Measurements from ENCODE around the gene LHFPL5.

LHFPL5 gene

DNA sequence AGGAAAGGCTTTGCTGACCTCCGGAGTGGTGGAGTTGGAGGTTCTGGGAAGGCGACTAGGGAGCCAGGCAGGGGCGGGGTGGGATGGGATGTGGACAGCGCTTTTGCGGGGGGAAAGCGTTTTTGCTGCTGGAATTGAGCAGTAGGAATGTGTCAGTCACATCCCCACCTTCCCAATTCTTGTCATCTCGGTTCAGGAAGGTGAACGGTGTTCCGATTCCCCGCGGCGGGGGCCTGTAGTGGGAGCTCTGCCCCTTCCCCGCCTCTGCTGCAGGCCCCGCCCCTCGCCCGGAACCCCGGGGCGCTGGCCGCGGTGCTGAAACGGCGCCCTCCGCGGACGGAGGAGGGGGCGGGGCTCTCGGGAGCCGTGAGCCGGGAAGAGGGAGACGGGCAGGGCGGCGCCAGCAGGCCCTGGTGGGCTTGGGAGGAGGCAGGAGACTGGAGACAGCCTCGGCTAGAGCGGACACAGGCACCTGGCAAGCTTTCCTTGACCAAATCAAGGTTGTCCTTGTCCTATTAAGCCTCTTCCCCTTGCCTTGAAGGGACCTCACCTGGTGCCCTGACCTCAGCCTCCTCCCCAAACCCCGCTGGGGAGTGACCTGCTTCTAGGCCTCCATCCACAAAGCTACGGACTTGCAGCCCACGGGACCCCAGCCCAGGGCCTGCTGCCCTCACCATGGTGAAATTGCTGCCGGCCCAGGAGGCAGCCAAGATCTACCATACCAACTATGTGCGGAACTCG, at the start of gene LHFPL5:
Gene LHFPL5, plus strand, starts transcription at position 357 of the 741 bp plus-strand sequence. Its CDS starts 319 bp downstream, at position 676.
- peak; percentile 18 for DNase-seq (ENCODE audit: low read depth)

DNA sequence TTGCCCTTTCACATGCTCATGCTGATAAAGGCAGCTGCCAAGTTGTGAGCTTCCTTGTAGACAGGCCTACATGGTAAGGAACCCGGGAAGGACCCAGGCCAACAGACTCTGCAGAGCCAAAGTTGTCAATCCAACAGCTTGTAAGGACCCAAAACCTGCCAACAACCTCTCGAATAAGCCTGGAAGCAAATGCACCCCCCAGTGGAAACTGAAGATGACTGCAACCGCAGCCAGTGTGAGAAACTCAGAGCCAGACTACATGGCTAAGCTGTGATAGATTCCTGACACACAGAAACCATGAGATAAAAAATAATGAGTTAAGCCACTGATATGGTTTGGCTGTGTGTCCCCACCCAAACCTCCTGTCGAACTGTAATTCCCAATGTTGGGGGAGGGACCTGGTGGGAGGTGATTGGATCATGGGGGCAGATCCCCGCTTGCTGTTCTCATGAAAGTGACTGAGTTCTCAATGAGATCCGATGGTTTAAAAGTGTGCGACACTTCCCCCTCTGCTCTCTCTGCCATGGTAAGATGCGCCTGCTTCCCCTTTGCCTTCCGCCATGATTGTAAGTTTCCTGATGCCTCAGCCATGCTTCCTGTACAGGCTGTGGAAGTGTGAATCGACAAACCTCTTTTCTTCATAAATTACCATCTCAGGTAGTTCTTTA, 47.6 kb upstream of the LHFPL5 start:
- DNase-seq (ENCODE audit: low read depth) = no peak

DNA sequence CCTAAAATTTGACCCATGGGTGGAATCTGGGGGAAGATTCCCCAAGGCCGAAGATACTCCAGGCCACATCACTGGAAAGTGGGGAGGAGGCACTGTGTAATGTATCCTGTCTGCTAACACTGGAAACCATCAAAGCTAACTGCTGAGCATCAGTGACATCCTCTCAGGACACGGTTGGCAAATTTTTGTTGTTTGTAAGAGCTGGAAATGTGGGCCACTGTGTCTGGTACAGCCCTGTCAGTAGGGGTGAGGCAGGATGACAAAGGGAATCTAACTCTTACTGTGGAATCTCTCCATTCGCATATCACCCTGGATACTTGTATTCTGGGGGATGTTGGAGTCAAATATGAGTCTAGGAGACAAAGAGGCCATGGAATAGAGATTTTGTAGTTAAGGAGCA, 45.7 kb upstream of the LHFPL5 start:
- no peak for DNase-seq (ENCODE audit: low read depth)

DNA sequence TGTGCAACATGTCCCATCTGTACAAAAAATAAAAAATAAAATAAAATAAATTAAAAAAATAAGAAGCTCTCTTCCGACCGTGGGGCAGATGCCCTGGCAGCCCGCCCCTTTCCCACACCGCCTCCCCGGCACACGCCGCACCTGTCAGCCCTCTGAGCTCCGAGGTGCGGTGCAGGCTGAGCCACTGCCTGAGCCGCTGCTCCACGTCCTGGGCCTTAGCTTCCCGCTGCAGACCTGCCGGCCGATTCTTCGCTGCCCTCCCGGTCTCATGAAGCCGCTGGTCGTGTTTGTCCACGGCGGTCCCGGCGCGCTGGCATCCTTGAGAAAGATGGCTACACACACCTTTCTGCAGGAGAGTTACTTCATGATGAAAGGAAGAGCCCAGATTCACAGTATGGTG, 39.4 kb upstream of the LHFPL5 start:
- DNase-seq (ENCODE audit: low read depth) = no peak

DNA sequence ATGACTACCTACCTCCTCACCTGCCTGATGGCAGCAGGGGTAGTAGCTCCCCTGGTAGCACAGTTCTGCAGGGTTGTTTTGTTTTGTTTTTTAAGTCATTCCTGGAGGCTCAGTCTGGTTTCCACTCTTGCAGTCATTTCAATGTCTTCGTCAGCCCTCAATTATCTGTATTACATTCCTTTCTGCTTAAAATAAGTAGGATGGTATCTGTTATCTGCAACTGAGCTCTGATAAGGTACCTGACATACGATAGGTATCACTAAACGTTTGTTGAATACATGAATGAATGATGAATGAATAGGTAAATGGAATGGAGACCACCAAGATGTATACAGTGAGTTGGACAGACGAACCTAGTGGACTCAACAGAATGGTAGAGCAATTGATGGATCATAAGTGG, 35.9 kb upstream of the LHFPL5 start:
- DNase-seq (ENCODE audit: low read depth) = no peak

DNA sequence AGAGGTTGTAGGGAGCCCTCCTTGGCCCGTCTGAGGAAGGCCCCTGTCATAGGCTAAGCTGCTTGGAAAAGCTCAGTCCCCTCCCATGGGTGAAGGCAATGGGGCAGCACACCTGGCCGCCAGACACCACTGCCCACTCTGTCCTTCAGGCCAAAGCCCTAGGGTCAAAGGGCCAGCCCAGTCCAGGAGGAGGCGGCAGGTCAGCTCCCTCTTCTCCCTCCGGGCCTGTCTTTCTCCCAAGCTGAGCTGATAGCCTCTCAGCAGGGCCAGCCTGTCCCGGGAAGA, 33.9 kb upstream of the LHFPL5 start:
- DNase-seq (ENCODE audit: low read depth) = no peak

DNA sequence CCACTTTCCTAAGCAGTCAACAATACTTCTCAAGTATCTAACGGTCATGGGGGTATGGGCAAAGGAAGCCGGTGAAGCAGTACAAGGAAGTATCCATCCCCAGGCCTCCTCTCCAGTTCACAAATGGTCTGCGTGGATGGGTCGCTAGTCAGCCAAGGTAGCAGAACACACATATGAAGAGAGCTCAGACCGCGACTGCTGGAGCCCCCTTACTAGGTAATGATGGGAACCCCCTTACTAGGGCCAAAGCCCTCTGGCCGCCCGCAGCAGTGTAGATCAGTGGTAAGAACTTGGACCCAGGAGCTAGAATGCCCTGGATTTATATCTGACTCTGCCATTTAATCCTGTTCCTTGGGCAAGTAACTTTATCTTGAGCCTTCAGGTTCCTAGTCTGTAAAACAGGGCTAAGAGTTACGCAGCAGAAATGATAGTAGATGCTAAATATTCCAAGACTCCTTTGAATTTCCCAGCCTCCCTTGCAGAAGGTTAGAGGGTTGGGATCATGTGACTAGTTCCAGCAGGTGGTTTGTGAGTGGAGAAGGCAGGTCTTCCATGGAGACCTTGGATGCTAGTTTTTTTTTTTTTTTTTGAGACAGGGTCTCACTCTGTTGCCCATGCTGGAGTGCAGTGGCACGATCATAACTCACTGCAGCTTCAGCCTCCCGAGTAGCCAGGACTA, 30.9 kb upstream of the LHFPL5 start:
- no peak for DNase-seq (ENCODE audit: low read depth)

DNA sequence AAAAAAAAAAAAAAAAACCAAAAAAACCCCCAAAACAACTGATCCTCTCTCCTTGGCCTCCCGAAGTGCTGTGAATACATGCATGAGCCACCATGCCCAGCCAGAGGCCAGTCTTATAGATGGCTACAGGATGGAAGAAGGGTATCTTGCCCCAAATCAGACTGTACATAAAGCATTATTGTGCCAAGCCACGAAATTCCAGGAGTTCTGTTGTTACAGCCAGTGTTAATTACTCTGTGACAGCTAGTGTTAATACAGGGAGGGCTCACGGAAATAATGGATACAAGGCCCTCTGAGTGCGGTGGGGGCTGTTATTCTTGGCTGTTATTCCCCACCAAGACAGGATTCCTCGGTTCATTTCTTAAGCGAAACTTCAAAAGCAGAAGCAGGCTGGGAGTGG, 30.1 kb upstream of the LHFPL5 start:
- DNase-seq (ENCODE audit: low read depth) = no peak

DNA sequence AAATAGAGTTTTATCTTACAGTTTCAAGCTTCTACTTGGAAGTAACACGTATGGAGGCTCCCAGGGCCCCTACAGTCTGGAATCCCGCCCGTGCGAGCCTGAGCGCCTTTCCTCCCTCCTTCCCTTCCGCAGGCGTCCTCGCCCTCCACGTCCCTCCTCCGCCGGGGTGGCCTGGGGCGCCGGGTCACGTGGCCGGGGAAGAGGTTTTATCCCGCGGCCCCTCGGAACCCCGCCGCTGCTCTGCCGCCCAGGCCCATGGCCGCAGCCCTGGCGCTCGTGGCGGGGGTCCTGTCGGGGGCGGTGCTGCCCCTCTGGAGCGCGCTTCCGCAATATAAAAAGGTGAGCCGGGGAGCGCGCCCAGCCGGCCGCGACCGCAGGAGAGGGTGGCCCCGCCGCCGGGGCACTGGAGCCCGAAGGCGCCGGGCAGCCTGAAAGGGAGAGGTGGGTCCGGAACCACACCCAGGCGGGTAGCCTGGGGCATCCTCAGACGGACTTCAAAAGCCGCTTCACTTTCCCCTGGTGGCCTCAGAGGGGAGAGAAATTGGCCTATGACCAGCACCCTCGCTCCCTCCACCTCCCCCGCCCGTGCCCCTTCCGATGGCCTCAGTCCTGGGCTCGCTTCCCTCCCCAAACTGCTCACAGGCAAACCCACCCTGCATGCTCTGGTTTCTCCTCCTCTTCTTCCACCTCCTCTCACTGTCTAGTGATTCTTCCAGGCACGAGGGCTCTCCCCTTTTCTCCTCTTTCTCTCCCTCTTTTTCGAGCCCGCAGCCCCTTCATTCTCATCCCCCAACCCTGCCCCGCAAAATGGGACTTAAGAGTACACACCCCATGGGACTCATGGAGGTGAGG, 28.6 kb upstream of the LHFPL5 start, which contains the start of gene CLPSL2:
Gene CLPSL2, plus strand, starts transcription at position 235 of the 852 bp plus-strand sequence. Its CDS starts 21 bp downstream, at position 256.
- DNase-seq (ENCODE audit: low read depth) = no peak

DNA sequence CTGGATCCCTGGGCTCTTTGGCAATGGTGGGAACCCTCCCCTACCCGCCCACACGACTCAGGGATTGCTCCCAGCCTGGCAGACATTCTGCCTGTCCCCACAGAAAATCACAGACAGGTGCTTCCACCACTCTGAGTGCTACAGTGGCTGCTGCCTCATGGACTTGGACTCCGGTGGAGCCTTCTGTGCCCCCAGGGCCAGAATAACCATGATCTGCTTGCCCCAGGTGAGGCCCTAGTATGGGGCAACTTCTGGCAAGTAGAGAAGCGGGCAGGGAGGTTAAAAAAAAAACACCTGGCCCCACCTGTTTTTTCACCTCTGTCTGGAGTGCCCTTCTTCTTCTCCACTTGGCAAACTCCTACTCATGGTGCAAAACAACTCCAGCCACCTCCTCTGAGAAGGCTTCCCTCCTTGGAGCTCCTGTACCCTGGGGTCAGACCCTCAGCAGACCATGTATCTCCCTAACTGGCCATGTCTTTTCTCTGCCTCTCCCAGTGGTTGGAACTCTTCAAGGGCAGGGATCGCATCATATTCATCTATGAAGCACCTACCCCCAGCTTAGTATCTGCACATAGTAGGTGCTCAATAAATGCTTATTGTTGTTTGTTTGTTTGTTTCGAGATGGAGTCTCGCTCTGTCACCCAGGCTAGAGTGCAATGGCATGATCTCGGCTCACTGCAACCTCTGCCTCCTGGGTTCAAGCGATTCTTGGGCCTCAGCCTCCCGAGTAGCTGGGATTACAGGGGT, 27.6 kb upstream of the LHFPL5 start:
- DNase-seq (ENCODE audit: low read depth) = no peak

DNA sequence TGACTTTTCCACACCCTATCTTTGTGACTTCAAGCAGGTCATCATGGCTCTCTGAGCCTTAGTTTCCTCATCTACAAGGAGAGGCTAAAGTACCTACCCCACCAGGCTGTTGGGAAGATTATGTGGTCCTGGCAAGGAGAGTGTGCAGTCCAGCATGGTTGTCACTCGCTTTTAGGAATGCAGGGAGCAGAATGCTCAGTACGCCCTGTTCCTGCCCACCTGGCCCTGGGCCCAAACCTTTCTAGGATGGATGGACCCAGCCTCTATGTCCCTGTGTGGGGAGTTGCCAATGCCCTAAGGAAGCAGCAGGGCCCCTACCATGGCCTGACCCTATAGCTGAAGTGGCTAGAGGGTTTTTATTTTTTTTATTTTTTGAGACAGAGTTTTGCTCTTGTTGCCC, 26.7 kb upstream of the LHFPL5 start:
- no peak for DNase-seq (ENCODE audit: low read depth)

DNA sequence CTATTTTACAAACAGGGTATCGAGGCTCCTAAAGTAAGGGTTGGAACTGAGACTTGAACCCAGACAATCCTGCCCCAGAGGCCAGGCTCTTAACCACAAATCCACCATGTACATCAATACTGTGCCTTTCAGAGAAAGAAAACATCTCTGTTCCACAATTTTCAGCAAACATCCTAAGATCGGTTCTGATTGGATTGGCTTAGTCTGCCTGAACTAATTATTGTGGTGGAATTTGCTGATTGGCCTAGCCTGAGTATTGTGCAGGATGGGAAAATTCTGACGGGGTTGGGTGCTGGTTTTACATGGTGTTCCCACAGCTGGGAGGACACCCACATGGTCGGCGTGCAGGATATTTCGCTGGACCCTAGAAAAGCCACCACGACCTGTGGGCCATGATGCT, 24.4 kb upstream of the LHFPL5 start, which contains the start of gene CLPSL1:
Gene CLPSL1, plus strand, starts transcription at position 301 of the 400 bp plus-strand sequence. Its CDS starts 92 bp downstream, at position 393.
- no peak for DNase-seq (ENCODE audit: low read depth)

DNA sequence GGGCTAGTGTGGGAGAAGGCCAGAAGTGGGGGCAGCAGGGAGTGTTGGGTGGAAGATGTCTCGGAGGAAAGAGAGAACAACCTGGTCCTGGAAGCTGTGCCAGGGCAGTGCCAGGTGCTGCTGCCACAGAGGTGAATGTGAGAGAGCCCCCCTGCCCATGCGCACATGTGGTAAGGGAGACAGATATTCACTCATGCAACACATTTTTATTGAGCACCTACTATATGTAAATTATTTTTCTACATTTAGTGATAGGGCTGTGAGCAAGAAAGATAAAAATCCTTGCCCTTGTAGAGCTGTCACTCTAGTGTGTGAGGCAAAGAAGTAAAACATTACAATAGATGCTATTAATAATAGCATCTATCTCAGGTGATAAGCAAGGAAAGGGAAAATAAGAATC, 23.9 kb upstream of the LHFPL5 start:
- no peak for DNase-seq (ENCODE audit: low read depth)

DNA sequence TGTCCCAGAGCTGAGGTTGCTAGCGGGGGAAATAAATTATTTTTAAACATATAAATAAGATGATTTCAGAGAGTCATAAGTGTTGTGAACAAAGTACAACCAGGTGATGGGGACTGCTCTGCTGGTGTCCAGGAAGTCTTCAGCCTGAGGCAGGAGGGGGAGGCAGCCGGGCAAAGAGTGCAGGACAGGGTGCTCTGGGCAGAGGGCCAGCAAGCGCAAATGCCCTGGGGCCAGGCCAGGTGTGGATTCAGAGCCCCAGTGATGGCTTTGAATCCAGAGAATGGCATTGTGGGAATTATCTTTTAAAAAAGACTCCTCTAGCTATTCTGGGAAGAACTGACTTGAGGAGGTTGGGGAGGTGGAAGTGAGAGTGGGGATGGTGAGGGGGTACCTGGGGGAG, 22.7 kb upstream of the LHFPL5 start:
- DNase-seq (ENCODE audit: low read depth) = no peak

DNA sequence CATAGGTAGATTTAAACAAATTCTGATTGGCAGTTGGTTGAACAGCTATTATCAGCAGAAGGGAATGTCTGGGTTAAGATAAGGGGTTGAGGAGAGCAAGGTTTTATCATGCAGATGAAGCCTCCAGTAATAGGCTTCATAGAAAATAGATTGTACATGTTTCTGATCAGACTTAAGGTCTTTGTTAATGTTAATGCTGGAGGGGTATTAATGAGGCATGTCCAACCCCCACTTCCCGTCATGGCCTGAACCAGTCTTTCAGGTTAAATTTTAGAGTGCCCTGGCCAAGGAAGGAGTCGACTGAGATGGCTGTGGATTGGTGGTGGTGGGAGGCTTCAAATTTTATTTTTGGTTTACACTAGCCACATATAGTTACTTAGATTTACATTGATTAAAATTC, 21.0 kb upstream of the LHFPL5 start:
- no peak for DNase-seq (ENCODE audit: low read depth)

DNA sequence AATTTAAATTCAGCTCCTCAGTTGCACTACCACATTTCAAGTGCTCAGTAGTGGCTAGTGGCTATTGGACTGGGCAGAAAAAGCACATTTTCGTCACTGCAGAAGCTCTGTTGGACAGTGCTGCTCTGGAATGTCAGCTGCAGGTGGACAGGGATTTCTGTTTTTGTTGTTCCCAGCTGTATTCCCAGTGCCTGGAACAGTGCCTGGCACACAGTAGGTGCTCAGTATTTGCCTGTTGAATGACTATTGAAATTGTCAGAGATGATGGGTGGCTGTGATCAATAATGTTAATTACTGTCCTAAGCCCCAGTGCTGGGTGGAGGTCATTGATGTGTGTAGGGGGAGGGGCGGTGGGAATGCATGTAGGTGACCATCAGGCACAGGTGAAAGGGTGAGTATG, 18.9 kb upstream of the LHFPL5 start:
- no peak for DNase-seq (ENCODE audit: low read depth)

DNA sequence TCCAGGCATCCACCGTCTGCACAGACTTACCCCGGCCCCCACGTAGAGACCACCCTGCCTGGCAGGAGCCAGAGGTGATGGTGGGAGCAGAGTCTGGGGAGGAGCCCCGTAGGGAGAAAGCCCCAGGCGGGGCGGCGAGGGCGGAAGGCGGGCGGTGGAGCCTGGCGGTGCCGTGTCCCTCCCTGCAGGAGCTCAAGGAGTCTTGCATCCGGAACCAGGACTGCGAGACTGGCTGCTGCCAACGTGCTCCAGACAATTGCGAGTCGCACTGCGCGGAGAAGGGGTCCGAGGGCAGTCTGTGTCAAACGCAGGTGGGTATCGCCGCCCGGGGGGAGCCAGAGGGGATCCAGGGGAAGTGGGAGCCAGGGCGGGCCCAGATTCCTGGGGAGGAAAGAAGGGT, 18.3 kb upstream of the LHFPL5 start:
- no peak for DNase-seq (ENCODE audit: low read depth)

DNA sequence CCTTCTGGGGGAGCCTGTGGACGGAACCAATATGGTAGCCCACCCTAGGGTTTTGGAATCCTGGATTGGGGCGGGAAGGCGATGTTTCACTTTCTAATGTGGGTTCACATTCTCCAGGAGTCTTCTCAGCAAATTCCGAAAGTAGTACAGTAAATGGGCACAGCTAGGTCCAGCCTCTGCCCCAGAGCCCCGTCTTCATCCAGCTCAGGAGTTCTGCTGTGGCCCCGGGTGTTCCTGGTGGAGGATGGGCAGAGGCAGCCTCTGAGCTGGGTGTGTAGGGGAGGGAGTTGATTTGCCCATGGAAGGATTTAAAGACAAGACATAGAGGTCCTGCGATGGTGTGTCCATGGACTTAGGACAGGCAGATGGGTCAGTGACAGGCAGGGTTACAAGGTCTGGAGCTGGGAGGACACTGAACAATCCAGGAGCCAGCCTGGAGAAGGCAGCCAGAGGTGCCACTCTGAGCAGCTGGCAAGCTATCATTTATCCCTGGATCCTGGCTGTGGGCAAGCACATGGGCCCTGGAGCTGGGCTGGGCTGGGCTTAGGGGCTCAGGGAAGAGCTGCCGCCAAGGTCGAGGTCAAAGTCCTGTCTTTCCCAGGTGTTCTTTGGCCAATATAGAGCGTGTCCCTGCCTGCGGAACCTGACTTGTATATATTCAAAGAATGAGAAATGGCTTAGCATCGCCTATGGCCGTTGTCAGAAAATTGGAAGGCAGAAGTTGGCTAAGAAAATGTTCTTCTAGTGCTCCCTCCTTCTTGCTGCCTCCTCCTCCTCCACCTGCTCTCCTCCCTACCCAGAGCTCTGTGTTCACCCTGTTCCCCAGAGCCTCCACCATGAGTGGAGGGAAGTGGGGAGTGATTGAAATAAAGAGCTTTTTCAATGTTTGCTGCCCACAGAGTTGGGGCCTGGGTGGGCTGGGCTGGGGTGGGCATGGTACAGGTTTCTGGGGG, 17.6 kb upstream of the LHFPL5 start:
- DNase-seq (ENCODE audit: low read depth) = no peak

DNA sequence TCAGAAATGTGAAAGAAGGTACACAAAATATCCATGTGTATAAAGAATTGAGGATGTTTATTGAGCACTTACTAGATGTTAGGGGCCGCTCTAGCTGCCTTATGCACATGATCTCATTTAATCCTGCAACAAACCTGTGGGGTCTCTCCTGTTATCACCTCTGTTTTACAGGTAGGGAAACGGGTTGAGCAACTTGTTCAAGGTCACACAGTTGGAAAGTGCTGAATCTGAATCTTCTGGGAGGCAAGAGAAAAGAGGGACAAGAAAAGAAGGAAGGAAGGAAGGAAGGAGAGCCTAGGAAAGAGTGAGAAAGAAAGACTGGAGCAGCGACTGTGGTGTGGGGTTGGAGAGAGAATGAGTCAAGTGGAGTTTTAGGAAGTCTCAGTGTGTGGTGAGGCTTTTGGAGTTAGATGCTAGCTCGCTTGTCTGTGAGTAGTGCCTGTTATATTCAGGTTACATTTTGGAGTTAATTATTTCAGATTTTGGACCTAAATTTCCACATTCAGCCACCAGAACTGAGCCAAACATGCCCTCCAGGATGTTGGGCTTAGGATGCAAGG, 16.6 kb upstream of the LHFPL5 start:
- DNase-seq (ENCODE audit: low read depth) = no peak

DNA sequence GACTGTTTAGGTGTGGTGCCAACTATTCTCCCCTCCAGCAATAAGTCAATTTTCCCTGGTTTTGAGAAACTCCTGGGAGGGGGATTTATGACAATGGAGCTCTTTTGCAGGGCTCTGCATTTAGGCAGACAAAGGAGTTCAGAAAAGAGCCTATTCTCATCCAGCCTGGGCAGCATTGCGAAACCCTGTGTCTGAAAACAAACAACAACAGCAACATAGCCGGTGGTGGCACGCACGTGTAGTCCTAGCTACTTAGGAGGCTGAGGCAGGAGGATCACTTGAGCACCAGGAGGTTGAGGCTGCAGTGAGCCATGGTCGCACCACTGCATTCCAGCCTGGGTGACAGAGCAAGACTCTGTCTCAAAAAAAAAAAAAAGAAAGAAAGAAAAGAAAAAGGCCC, 14.5 kb upstream of the LHFPL5 start:
- no peak for DNase-seq (ENCODE audit: low read depth)
